Calu3 (cell line): ENCODE measurements around the gene PLEKHG2. TPM values are rescaled to one million over a fixed set of nuclear protein-coding genes. Genes with fewer than 3 reads are reported as not detected.

ENCODE experiments used
- BruUV-seq: library from RNA; stranded (reverse); fragments of 400-500 nt; replicated peaks from 2 replicates; lab custom pipeline; 2021; lab: Mats Ljungman, UMichigan
- CTCF ChIA-PET: fragments of 300-600 bp; sonication (Branson Sonifier 250); formaldehyde crosslinking; loops from one replicate; lab custom pipeline; 2022; ENCODE audit warnings: antibody characterized with exemption; lab: Charles Lee
- DNase-seq: peaks from one replicate; pipeline ENCODE4 v3.0.0; 2022
- H3K27ac Mint-ChIP-seq: one replicate; pipeline ENCODE4 v1.8.0; 2022; ENCODE audit warnings: mixed read lengths; ENCODE audit not compliant: unreplicated experiment
- H3K27me3 Mint-ChIP-seq: one replicate; pipeline ENCODE4 v1.8.0; 2022; ENCODE audit warnings: mixed read lengths; ENCODE audit not compliant: unreplicated experiment
- H3K36me3 Mint-ChIP-seq: one replicate; pipeline ENCODE4 v1.8.0; 2022; ENCODE audit warnings: mild to moderate bottlenecking, moderate library complexity, mixed read lengths; ENCODE audit not compliant: insufficient read depth, unreplicated experiment
- H3K4me1 Mint-ChIP-seq: one replicate; pipeline ENCODE4 v1.8.0; 2022; ENCODE audit warnings: mild to moderate bottlenecking, low read depth, mixed read lengths; ENCODE audit not compliant: unreplicated experiment
- H3K4me3 Mint-ChIP-seq: one replicate; pipeline ENCODE4 v1.8.0; 2022; ENCODE audit warnings: mild to moderate bottlenecking, low read depth, moderate library complexity, mixed read lengths; ENCODE audit not compliant: unreplicated experiment
- H3K9me3 Mint-ChIP-seq: one replicate; pipeline ENCODE4 v1.8.0; 2022; ENCODE audit warnings: low read depth, mixed read lengths; ENCODE audit not compliant: unreplicated experiment
- CTCF ChIP-seq: fragments of 200-600 bp; IDR thresholded peaks from one replicate; pipeline ENCODE4 v1.8.0; 2022; ENCODE audit warnings: antibody characterized with exemption; ENCODE audit not compliant: unreplicated experiment
- intact Hi-C: fragments of 100-400 bp; cut with micrococcal nuclease; formaldehyde crosslinking; loops from one replicate; pipeline ENCODE4 v1.10.0; 2022; ENCODE audit not compliant: unreplicated experiment
- total RNA-seq: library from RNA; stranded (reverse); gene quantifications from 2 replicates; pipeline ENCODE4 v1.2.3, GENCODE V29; 2022

The PLEKHG2 gene
- total RNA-seq, 1 experiment from 2014 or later = 65.3 TPM

- DNase-seq = no peak
- Mint-ChIP-seq H3K36me3 (peaks cover 51% of the 10 kb centered on the region), H3K27me3 (no peaks in the 10 kb centered on the region), H3K27ac (no peak overlapping the region), H3K9me3 (no peaks in the 10 kb centered on the region), H3K4me1 (no peaks in the 10 kb centered on the region), H3K4me3 (no peak overlapping the region)
- intact Hi-C loops = no loop called here
- no TSS peak for BruUV-seq
- CTCF ChIA-PET = no interaction called here
- no peak for TF ChIP-seq CTCF
Measured at GRCh38 chr19:39424934-39425333, 12.5 kb downstream of the PLEKHG2 start.

GRCh38 chr19:39425744-39426143, 13.3 kb downstream of the PLEKHG2 start:
- DNase-seq = no peak
- no peaks in the 10 kb centered on the region for H3K27me3 Mint-ChIP-seq
- H3K27ac Mint-ChIP-seq = peak overlapping the region; percentile 3
- H3K9me3 Mint-ChIP-seq = no peaks in the 10 kb centered on the region
- TF ChIP-seq CTCF = no peak
- no TSS peak for BruUV-seq
- H3K36me3 Mint-ChIP-seq = peaks cover 49% of the 10 kb centered on the region
- CTCF ChIA-PET = interaction anchor here (1.8 kb wide), 1 partner anchor 11 kb away, joined by 4 read pairs; no protein-coding TSS in a partner anchor
- intact Hi-C loops = no loop called here
- H3K4me3 Mint-ChIP-seq = no peak overlapping the region
- peaks cover 7% of the 10 kb centered on the region for H3K4me1 Mint-ChIP-seq

GRCh38 chr19:39426170-39426569, 13.7 kb downstream of the PLEKHG2 start:
- no peaks in the 10 kb centered on the region for H3K9me3 Mint-ChIP-seq
- no peaks in the 10 kb centered on the region for H3K27me3 Mint-ChIP-seq
- CTCF ChIA-PET = interaction anchor here (1.8 kb wide), 1 partner anchor 12 kb away, joined by 4 read pairs; no protein-coding TSS in a partner anchor
- no peak for TF ChIP-seq CTCF
- H3K4me1 Mint-ChIP-seq = peaks cover 9% of the 10 kb centered on the region
- intact Hi-C loops = no loop called here
- H3K4me3 Mint-ChIP-seq = no peak overlapping the region
- H3K27ac Mint-ChIP-seq = peak overlapping the region; percentile 3
- peaks cover 52% of the 10 kb centered on the region for H3K36me3 Mint-ChIP-seq
- no peak for DNase-seq
- no TSS peak for BruUV-seq

- peaks cover 9% of the 10 kb centered on the region for H3K4me1 Mint-ChIP-seq
- no peak overlapping the region for H3K27ac Mint-ChIP-seq
Measured at GRCh38 chr19:39427707-39428106, 15.2 kb downstream of the PLEKHG2 start.

More at GRCh38 chr19:39427707-39428106, 15.2 kb downstream of the PLEKHG2 start:
- no peaks in the 10 kb centered on the region for H3K9me3 Mint-ChIP-seq
- CTCF ChIA-PET = interaction anchor here (0.7 kb wide), 2 partner anchors 10 to 1162 kb away, joined by 3 to 4 read pairs; no protein-coding TSS in a partner anchor
- BruUV-seq = no TSS peak
- no peak for TF ChIP-seq CTCF
- no peaks in the 10 kb centered on the region for H3K27me3 Mint-ChIP-seq
- peaks cover 59% of the 10 kb centered on the region for H3K36me3 Mint-ChIP-seq
- H3K4me3 Mint-ChIP-seq = no peak overlapping the region
- intact Hi-C loops = no loop called here
- no peak for DNase-seq
